ENCODE results near the gene CTNNA1.

CTNNA1 gene

GRCh38 chr5:138911441-138911840, 158.2 kb downstream of the CTNNA1 start:
- peaks cover 13% of the 10 kb centered on the region; the same call in 1 of the 2 replicates for H3K9me3 ChIP-seq (ENCODE audit: insufficient read depth, low read depth, low read length)
- no peaks in the 10 kb centered on the region for H3K79me2 ChIP-seq (ENCODE audit: insufficient read depth, low read length)
- peaks cover 7% of the 10 kb centered on the region for H3K4me1 ChIP-seq (ENCODE audit: insufficient read depth, low read length, poor library complexity, severe bottlenecking)
- no peaks in the 10 kb centered on the region for H3K9me2 ChIP-seq (replicated peaks; ENCODE audit: low read depth, low read length)
- TF ChIP-seq CTCF (conservative IDR thresholded peaks at IDR 0.05; ENCODE audit: low read length) (no peak), EZH2phosphoT487 (IDR thresholded peaks at IDR 0.05; ENCODE audit: borderline replicate concordance) (no peak)
- H3K27me3 ChIP-seq (ENCODE audit: insufficient read depth, low read length, poor library complexity, severe bottlenecking) = no peaks in the 10 kb centered on the region
- H3K9ac ChIP-seq (ENCODE audit: low read depth, low read length, poor library complexity, severe bottlenecking) = no peak overlapping the region
- H3K4me2 ChIP-seq (ENCODE audit: low read depth, low read length, poor library complexity, severe bottlenecking) = no peak overlapping the region
- H3K4me3 ChIP-seq (ENCODE audit: low read length, poor library complexity, severe bottlenecking) = no peak overlapping the region
- no peak overlapping the region for H2AFZ ChIP-seq (ENCODE audit: low read length)
- peaks cover 8% of the 10 kb centered on the region; the same call in 1 of the 2 replicates for H3K36me3 ChIP-seq (ENCODE audit: insufficient read depth, low read length)
- H3F3A ChIP-seq (ENCODE audit: low read depth) = no peaks in the 10 kb centered on the region
- H4K20me1 ChIP-seq (ENCODE audit: insufficient read depth, low read length, poor library complexity, severe bottlenecking) = no peaks in the 10 kb centered on the region

- Histone ChIP-seq H3K9ac (ENCODE audit: low read depth, low read length, poor library complexity, severe bottlenecking) (no peak overlapping the region), H3K4me2 (ENCODE audit: low read depth, low read length, poor library complexity, severe bottlenecking) (no peak overlapping the region), H3K4me1 (ENCODE audit: insufficient read depth, low read length, poor library complexity, severe bottlenecking) (peaks cover 7% of the 10 kb centered on the region), H3F3A (ENCODE audit: low read depth) (no peaks in the 10 kb centered on the region), H3K79me2 (ENCODE audit: insufficient read depth, low read length) (no peaks in the 10 kb centered on the region), H3K27me3 (ENCODE audit: insufficient read depth, low read length, poor library complexity, severe bottlenecking) (no peaks in the 10 kb centered on the region), H3K36me3 (ENCODE audit: insufficient read depth, low read length) (peaks cover 8% of the 10 kb centered on the region; the same call in 1 of the 2 replicates), H4K20me1 (ENCODE audit: insufficient read depth, low read length, poor library complexity, severe bottlenecking) (no peaks in the 10 kb centered on the region), H2AFZ (ENCODE audit: low read length) (no peak overlapping the region), H3K9me2 (replicated peaks; ENCODE audit: low read depth, low read length) (no peaks in the 10 kb centered on the region), H3K4me3 (ENCODE audit: low read length, poor library complexity, severe bottlenecking) (no peak overlapping the region), H3K9me3 (ENCODE audit: insufficient read depth, low read depth, low read length) (peaks cover 13% of the 10 kb centered on the region; the same call in 1 of the 2 replicates)
- TF ChIP-seq EZH2phosphoT487 (IDR thresholded peaks at IDR 0.05; ENCODE audit: borderline replicate concordance) (no peak), CTCF (conservative IDR thresholded peaks at IDR 0.05; ENCODE audit: low read length) (no peak)
Measured at GRCh38 chr5:138912093-138912492, 158.9 kb downstream of the CTNNA1 start.

- Histone ChIP-seq H4K20me1 (ENCODE audit: insufficient read depth, low read length, poor library complexity, severe bottlenecking) (no peaks in the 10 kb centered on the region), H3K36me3 (ENCODE audit: insufficient read depth, low read length) (peaks cover 8% of the 10 kb centered on the region; the same call in 1 of the 2 replicates), H2AFZ (ENCODE audit: low read length) (no peak overlapping the region), H3K4me1 (ENCODE audit: insufficient read depth, low read length, poor library complexity, severe bottlenecking) (peaks cover 10% of the 10 kb centered on the region), H3K27me3 (ENCODE audit: insufficient read depth, low read length, poor library complexity, severe bottlenecking) (no peaks in the 10 kb centered on the region), H3K9me3 (ENCODE audit: insufficient read depth, low read depth, low read length) (peaks cover 13% of the 10 kb centered on the region; the same call in 1 of the 2 replicates), H3K4me3 (ENCODE audit: low read length, poor library complexity, severe bottlenecking) (no peak overlapping the region), H3F3A (ENCODE audit: low read depth) (no peaks in the 10 kb centered on the region), H3K9ac (ENCODE audit: low read depth, low read length, poor library complexity, severe bottlenecking) (no peak overlapping the region), H3K4me2 (ENCODE audit: low read depth, low read length, poor library complexity, severe bottlenecking) (no peak overlapping the region), H3K9me2 (replicated peaks; ENCODE audit: low read depth, low read length) (no peaks in the 10 kb centered on the region), H3K79me2 (ENCODE audit: insufficient read depth, low read length) (no peaks in the 10 kb centered on the region)
- TF ChIP-seq EZH2phosphoT487 (IDR thresholded peaks at IDR 0.05; ENCODE audit: borderline replicate concordance) = no peak
- TF ChIP-seq CTCF (conservative IDR thresholded peaks at IDR 0.05; ENCODE audit: low read length) = no peak
Measured at GRCh38 chr5:138913773-138914172, 160.5 kb downstream of the CTNNA1 start.
